Measurements from ENCODE around the gene UQCR10. TPM values are rescaled to one million over a fixed set of nuclear protein-coding genes. Genes with fewer than 3 reads are reported as not detected.

UQCR10 gene
- polyA plus RNA-seq, 3 donors: 96.6 to 212 (median 192) TPM

DNA sequence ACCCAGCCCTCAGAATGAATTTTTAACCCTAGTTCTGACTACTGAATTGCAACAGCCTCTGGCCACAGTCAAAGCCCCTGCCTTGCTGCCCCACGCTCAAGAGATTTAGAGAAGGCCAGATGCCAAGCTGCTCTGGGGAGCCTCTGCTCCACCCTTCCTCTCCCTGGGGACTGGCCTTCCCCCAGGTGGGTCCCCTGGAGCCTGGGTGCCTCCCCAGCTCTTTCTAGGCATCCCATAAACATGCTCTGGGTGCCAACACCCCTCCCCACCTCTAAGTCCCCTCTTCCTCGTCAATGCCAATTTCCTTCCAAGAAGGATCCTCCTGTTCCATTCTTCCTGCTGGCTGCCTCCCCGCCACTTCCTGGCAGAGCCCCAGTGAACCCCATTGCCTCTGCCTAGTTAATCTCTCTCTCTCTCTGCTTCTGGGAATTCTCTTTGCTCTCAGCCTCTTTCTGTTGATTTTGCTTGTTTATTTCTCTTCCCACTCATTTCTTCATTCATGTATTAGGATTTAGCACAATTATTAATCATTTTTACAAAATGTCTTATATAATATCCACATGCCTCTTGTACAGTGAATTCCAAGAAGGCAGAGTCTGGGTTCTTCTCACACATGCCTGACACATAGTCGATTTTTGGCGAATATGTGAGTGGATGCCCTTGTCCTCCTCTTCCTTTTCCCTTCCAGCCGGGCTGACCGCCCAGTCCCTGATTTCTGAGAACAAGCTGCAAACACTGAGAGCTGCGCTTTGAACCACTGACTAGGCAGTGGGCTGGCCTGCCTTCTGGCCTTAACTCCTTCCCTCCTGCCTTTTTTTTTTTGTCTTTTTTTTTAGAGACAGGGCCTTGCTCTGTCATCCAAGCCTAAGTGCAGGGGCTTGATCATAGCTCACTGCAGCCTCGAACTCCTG lies 17.5 kb downstream of the UQCR10 start:
- H3K27ac ChIP-seq (ENCODE audit: low read depth, low read length): no peak overlapping the region
- 20 to 47% (median 33%) methylated on average over 9 of the region's 9 CpGs for WGBS, 3 donors

DNA sequence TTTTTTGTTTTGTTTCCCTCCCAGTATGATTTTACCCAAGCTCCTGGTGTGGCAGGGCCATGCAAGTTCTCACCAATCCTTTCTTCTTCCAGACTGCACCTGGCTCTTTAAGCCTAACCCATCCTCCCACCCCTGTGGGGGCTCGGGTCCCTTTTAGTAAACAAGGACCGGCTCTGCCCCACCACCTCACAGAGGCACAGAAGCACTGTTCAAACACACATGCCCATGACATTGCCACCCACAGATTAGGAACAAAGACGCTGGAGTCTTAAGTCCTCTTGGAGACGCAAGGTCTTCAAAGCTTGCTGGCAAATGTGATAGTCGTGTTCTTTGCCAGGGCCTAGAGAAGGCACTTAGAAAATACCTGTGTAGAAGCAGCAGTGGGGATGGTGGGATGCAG lies 18.9 kb downstream of the UQCR10 start:
- 19 to 81% (median 63%) methylated on average over 5 of the region's 5 CpGs for WGBS, 3 donors
- no peak overlapping the region for H3K27ac ChIP-seq (ENCODE audit: low read depth, low read length)

DNA sequence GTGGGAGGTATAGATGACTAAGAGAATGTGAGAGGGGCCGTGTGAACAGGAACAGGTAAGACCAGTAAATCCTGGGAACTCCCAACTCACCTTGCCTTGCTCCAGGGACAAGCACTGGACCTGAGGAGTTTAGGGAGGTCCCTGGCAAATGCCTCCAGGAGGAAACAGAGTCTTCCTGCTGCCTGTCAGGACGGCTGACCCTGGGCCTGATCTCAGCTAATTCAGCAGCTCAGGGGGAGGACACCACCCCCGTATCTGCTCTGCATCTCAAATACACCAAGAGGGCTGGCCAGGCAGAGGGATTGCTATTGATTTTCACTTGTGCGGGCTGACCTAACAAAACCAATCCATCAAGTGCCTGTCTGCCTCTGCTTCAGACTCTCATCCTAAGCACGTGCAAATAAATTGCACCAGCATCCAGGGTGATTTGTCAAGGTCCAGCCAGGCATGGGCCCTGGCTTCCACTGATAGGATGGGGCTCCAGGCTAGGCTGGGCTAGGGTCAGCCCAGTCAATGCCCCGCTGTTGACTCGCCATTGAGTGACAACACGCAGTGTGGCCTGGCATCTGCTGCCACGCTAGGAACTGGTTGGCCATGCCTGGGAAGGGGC lies 20.3 kb downstream of the UQCR10 start:
- H3K27ac ChIP-seq (ENCODE audit: low read depth, low read length): no peak overlapping the region
- 44 to 76% (median 75%) methylated on average over 9 of the region's 9 CpGs for WGBS, 3 donors

DNA sequence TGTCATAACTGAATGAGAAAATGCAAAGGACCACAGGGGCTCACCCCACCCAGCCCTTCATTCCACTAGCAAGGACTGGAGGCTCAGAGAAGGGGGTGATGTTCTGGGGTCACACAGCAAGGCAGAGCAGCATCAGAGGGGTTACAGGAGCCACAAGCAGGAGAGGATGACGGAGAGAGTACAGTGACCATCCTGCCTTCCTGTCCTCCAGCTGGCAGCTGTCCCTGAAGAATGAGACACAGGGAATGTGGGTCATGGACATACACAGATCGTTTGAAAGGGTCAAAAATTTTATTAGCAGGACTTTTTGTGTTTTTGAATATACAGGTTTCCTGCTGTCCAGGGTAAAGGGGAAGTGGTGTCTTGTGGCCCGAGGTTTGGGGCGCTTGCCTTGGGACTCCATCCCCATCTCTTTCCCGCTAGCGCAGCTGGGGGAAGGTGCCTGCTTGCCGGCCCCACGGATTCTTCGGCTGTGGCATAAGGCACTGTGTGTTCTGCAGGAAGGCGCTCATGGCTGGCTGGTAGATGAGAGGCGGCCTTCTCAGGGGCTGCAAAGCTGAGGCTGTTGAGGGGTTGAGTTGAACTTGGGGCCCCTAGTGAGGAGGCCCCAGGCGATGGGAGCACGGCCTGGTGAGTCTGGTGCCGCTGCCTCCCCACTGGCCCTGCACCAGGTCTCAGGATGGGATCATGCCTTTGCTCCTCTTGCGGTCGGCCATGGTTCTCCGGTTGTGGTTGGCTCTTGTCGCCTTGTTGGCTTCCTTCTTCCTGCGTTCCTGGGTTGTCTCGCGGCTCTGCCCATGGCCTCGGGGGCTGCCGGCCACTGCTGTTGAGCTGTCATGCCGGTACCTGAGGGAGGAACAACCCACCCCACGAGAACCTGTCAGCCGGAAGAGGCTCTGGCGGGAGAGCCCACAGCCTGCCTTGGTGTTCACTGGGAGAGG lies 21.4 kb downstream of the UQCR10 start:
- 84 to 91% (median 85%) methylated on average over 26 to 27 of the region's 27 CpGs for WGBS, 3 donors

DNA sequence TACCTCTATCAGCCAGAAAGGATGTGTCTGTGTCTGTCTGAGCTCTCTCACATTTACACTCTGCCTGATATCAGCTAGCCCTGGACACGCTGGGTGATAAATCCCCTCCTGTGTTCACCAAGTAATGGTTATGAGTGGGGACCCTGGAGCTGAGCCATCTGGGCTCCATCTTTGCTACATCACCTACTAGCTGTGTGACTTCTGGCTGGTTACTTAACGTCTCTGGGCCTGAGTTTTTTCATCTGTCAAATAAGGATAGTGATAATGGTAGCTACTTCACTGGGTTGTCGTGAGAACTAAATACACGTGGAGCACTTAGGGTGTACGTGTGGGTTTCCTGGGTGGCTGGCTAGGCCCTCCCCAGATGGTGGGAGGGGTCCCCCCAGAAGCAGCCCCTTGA lies 22.9 kb downstream of the UQCR10 start:
- H3K27ac ChIP-seq (ENCODE audit: low read depth, low read length): no peak overlapping the region
- 88 to 92% (median 89%) methylated on average over 5 of the region's 5 CpGs for WGBS, 3 donors

More for the DNA sequence above, 21.4 kb downstream of the UQCR10 start:
- no peak overlapping the region for H3K27ac ChIP-seq (ENCODE audit: low read depth, low read length)

DNA sequence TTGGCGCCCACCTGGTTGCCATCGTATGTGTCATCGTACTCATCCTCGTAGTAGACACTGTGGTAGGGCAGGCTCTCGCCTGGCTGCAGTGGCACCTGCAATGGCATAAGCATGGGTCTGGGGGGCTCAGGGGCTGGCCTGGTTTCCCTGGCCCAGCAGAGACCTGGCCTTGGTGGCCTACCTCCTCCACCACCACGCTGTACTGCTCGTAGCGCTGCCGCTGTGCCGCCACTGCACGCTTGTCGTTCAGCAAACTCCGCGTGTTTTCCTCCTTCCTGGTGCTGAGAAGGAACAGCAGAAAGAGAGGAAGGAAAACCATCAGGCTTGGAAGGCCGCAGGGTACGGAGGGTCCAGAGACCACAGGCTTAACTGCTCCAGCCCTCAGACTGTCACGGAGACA lies 26.2 kb downstream of the UQCR10 start:
- 94 to 97% (median 97%) methylated on average over 17 of the region's 17 CpGs for WGBS, 3 donors
- no peak overlapping the region for H3K27ac ChIP-seq (ENCODE audit: low read depth, low read length)

DNA sequence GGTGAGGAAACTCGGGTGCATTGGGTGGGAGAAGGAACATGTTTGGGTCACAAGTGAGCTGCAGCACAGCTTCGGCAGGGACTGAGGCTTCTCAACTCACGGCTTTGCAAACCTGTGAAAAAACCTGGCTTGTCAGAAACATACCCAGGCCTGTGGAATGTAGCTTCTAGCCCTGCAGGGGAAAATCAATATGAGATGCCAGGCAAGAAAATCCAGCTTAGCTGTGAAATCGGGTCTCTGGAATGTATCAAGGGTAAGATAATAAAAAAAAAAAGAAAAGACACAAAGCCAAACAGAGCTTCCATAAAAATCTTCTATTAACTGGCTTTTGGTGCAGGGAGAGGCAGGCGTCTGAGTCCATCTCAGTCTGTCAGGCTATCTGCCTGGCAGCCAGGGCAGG lies 28.5 kb downstream of the UQCR10 start:
- H3K27ac ChIP-seq (ENCODE audit: low read depth, low read length): no peak overlapping the region
- WGBS, 3 donors: 56 to 85% (median 79%) methylated on average over 5 of the region's 5 CpGs

DNA sequence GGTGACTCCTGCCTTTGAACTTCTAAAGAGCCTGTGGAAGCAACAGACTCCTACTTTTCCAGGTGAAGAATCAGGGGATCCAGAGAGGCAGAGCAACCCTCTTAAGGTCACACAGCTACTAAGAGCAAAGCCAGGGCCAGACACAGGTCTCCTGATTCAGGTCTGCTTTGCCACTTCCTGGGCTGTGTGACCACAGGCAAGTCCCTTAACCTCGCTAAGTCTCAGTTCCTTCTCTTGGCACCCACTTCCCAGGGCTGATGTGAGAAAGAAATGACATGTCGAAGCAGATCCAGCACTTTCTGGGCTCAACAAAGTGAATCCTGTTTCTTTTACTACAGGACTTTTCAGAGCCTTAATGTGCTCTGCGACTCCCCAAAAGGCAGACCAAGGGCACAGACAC lies 30.2 kb downstream of the UQCR10 start:
- no peak overlapping the region for H3K27ac ChIP-seq (ENCODE audit: low read depth, low read length)
- 82 to 95% (median 85%) methylated on average over 3 of the region's 3 CpGs for WGBS, 3 donors

DNA sequence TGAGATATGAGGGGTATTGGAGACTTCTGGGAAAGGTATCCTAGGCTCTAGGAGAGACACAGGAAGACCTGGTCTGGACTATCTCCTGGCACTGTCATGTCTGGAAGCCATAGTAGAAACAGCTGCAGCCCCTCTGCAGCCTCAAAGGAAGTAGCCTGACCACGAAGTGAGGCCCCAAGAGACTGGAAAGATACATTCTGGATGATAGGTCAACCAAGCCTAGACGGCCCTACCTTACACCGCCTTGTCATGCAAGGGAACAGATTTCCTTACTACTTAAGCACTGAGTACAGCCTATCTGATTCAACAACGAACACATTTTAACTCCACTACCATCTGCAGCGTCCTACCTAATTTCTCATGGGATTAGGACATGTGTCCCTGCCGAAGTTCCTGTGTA lies 31.1 kb downstream of the UQCR10 start:
- H3K27ac ChIP-seq (ENCODE audit: low read depth, low read length): no peak overlapping the region
- WGBS, 3 donors: 50 to 66% (median 53%) methylated on average over 6 of the region's 6 CpGs

DNA sequence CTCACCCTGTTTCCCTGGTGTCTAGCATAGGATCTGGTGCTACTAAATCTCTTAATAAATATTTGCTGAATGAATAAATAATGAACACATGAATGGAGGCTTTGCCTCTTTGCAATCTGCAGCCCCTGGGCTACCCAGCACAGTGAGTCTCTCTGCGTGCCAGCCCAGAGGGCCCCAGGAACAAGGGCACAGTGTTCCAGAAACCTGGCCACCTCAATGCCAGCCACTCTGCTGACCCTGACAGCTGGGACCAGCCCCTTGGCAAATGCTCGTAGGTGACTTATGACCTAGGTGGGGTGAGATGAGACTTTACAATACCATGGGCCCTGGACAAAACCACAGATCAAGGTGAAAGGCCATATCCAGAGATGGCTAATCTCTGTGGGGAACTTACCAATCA lies 31.6 kb downstream of the UQCR10 start:
- H3K27ac ChIP-seq (ENCODE audit: low read depth, low read length): no peak overlapping the region
- 48 to 57% (median 54%) methylated on average over 2 of the region's 2 CpGs for WGBS, 3 donors

DNA sequence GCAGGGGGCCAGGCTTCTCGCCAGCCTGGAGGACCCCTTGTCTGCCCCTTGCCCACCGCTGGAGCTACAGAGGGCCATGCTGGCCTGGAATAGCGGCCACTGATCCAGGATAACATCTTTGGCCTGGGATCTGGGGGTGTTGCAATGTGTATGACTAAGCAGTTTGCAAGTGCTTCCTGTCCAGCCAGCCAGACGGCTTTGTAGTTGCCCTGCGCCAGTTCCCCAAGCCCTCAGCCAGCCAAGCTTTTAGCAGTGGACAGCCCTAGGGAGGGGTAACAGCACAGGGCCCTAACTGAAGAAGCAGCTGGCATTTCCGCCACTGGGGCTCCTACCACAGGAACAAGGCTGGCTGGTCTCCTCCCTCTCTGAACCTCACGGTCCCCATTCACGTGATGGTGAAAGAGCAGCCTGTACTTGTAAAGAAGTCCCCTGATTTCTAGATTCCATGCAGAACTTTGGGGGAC lies 32.1 kb downstream of the UQCR10 start:
- no peak overlapping the region for H3K27ac ChIP-seq (ENCODE audit: low read depth, low read length)
- WGBS, 3 donors: 18 to 61% (median 20%) methylated on average over 8 of the region's 8 CpGs

DNA sequence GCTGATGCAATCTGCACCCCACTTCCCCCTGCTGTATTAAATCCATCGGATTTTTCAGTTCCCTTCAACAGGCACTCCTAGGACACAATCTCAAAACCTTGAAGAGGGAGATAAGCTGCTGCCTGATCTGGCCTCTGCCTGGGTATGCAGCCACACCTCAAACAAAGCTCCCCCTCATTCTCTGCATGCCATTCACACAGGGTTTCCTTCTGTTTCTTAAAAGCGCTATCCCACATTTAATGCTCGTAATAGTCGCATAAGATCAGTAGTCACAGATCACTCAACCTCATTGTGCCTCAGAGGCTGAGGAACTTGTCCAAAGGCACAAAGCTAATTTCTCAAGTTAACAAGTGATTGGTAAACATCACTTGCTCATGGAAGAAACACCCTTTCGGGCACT lies 34.0 kb downstream of the UQCR10 start:
- no peak overlapping the region for H3K27ac ChIP-seq (ENCODE audit: low read depth, low read length)
- WGBS, 3 donors: 72 to 77% (median 73%) methylated on average over 5 of the region's 5 CpGs

DNA sequence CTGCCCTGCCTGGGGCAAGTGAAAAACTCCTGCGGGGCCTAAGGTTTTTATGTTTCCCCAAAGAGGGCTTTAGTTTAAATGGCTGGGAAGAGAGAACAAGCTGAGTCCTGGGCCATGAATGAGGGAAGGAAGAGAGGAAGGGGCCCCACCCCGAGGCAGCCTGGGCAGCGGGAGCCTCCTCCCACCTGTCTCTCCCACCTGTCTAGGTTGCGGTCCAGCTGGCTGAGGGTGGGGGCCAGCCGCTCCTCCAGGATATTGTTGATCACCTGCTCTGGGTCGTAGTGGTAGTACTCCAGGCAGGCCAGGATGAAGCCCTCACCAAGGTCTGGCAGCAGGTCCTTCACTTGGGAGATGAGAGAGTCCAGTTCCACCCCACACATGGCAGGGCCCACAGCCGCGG lies 34.6 kb downstream of the UQCR10 start:
- no peak overlapping the region for H3K27ac ChIP-seq (ENCODE audit: low read depth, low read length)
- 71 to 85% (median 78%) methylated on average over 8 of the region's 8 CpGs for WGBS, 3 donors

DNA sequence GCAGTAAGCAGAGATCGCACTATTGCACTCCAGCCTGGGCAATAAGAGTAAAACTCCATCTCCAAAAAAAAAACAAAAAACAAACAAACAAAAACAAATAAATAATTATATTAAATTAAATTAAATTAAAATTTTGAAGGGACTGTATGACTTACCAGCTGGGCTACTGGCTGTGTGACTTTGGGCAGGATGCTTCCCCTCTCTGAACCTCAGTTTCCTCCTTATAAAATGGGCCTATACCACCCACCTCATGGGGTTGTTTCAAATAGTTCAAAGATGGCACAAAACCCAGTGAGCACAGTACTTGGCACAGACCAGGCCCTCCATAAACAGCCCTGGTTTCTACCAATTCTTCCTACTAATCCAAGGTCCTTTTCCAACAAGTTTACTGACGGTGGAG lies 36.0 kb downstream of the UQCR10 start:
- no peak overlapping the region for H3K27ac ChIP-seq (ENCODE audit: low read depth, low read length)
- 98 to 100% (median 100%) methylated on average over 2 of the region's 2 CpGs for WGBS, 3 donors

DNA sequence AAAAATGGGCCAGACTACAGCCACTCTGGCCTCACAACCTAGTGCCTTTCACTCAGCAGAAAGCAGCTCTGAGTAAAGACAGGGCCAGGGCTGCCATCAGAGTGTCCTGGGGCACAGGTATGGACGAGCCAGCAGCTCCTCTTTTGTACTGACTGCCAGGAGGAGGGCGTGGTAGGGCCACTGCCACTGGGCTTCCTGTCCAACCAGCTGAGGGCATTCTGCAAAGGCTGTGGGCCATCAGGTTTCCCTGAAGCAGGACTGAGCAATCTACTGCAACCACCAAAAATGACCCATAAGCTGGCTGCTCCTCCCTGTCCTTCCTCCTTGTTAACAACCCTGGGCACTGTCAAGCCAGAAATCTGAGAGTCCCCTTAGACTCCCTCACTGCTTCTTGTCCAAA lies 37.8 kb downstream of the UQCR10 start:
- no peak overlapping the region for H3K27ac ChIP-seq (ENCODE audit: low read depth, low read length)
- 93 to 100% (median 96%) methylated on average over 2 of the region's 2 CpGs for WGBS, 3 donors

DNA sequence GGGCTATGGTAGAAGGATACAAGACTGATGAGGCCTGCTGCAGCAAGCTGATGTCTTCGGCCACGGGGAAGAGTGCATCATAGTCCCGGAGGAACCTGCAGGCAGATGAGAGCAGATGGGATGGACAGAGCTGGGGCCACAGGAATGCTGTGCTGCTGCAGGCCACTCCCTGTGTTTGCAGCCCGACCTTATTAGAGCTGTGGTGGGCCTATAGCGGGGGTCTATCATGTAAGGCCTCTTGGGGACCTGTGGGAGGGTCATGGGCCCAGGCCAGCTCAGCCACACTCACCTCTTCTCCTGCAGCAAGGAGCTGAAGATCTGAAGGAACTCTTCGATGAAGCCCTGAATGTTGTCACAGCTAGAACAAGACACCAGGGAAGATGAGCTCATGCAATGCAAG lies 39.0 kb downstream of the UQCR10 start:
- H3K27ac ChIP-seq (ENCODE audit: low read depth, low read length): no peak overlapping the region
- WGBS, 3 donors: 69 to 82% (median 77%) methylated on average over 6 of the region's 6 CpGs

DNA sequence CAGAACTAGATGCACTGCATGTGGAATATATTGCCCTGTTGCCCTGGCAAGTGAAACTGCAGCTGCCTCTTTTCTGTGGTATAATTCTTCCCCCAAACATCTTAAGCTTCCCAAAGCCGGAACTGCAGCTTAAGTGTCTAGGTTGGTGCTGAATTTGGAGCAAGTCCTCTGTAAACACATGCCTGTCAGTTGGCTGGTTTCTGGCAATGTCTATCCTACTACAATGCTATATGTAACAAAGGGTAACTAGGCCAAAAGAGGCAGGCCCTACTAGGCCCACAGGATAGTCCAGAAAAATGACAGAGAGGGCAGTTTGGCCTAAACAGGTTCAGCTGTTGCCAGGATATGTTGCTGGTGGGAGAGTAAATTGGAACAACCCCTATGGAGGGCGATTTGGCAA lies 43.0 kb downstream of the UQCR10 start:
- WGBS, 3 donors: 81 to 88% (median 84%) methylated on average over 2 of the region's 2 CpGs
- H3K27ac ChIP-seq (ENCODE audit: low read depth, low read length): no peak overlapping the region

DNA sequence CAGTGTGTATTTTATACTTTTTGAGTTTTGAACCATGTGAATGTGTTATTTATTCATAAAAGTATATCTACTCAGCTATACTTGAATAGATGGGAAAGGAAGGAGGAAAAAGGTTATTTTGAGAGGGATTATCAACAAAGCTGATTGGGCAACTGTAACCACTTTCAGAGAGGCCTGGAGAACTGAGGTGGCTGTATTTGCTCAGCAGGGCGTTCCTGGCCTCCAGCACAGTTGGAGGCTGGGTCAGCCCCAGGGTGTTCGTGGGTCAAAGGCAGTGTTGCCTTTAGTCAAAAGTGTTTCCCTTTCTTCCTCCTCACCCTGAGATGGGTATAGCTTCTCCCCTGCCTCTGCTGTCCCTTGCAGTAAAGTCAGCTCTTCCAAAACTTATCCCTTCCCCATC lies 44.2 kb downstream of the UQCR10 start:
- H3K27ac ChIP-seq (ENCODE audit: low read depth, low read length): no peak overlapping the region
- 47 to 78% (median 76%) methylated on average over 2 of the region's 2 CpGs for WGBS, 3 donors

DNA sequence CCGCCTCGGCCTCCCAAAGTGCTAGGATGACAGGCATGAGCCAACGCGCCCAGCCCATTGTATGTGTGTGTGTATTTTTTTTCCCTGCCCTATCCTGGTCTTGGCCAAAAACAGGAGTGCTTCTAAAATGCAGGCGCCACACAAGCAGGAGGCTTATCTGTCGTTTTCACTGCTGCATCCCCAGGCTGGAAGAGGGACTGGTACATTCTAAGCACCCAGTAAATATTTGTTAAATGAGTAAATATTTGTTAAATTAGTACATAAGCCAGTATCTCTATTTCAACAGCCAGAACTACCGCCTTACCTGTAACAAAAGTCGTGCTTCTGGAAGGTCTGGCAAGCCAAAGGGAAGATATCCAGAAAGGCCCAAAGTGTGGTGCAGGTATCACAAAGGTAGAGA lies 46.0 kb downstream of the UQCR10 start:
- WGBS, 3 donors: 74 to 96% (median 91%) methylated on average over 8 of the region's 8 CpGs
- H3K27ac ChIP-seq (ENCODE audit: low read depth, low read length): no peak overlapping the region
